HCT116 (cell line): ENCODE measurements around the gene CEP152.

Source experiments
- CEBPB ChIP-seq: IDR thresholded peaks from 2 replicates; pipeline ENCODE4 v1.6.1; 2012; ENCODE audit warnings: low read depth
- EGR1 ChIP-seq: IDR thresholded peaks from 2 replicates; pipeline ENCODE4 v1.6.1; 2012; ENCODE audit warnings: low read depth
- EZH2 ChIP-seq: fragments of 200-600 bp; sonication (generic); IDR thresholded peaks from 2 replicates; pipeline ENCODE4 v1.6.1; 2017; ENCODE audit warnings: antibody characterized with exemption, mixed run types
- EZH2phosphoT487 ChIP-seq: fragments of 200-600 bp; IDR thresholded peaks from 2 replicates; pipeline ENCODE4 v1.6.1; 2018; ENCODE audit warnings: antibody characterized with exemption, borderline replicate concordance
- POLR2A ChIP-seq: IDR thresholded peaks from 2 replicates; pipeline ENCODE4 v1.7.0; 2011; ENCODE audit warnings: borderline replicate concordance; ENCODE audit not compliant: insufficient read depth, insufficient read length; ENCODE audit errors: extremely low read depth
- POLR2AphosphoS5 ChIP-seq: IDR thresholded peaks from 2 replicates; pipeline ENCODE4 v1.6.1; 2011; ENCODE audit warnings: mild to moderate bottlenecking, low read depth, low read length, moderate library complexity
- RAD21 ChIP-seq: IDR thresholded peaks from 2 replicates; pipeline ENCODE4 v1.6.1; 2012; ENCODE audit warnings: low read depth, mild to moderate bottlenecking
- SRF ChIP-seq: IDR thresholded peaks from 2 replicates; pipeline ENCODE4 v1.6.1; 2012; ENCODE audit warnings: low read depth
- YY1 ChIP-seq: IDR thresholded peaks from 2 replicates; pipeline ENCODE4 v1.6.1; 2011; ENCODE audit warnings: low read length, low read depth, moderate library complexity, mild to moderate bottlenecking; ENCODE audit not compliant: insufficient replicate concordance; ENCODE audit errors: extremely low read depth
- ZNF274 ChIP-seq: fragments of 200-500 bp; sonication (Bioruptor generic); IDR thresholded peaks from 2 replicates; pipeline ENCODE4 v1.6.1; 2014; ENCODE audit warnings: mild to moderate bottlenecking, low read depth, low read length, inconsistent platforms
- TF ChIP-seq, protein P1 (sequence below), 3 experiments: fragments of 200-600 bp in 1 of 3; sonication (generic) in 1 of 3; IDR thresholded peaks in 2 of 3; conservative IDR thresholded peaks in 1 of 3; 2 replicates each; pipeline ENCODE4 v1.5.1; 2012 to 2017; ENCODE audit warnings: low read depth in 2 of 3, low read length in 2 of 3, antibody characterized with exemption in 1 of 3, borderline replicate concordance in 1 of 3, control low read depth in 1 of 3, mild to moderate bottlenecking in 1 of 3, mixed read lengths in 1 of 3, mixed run types in 1 of 3, moderate library complexity in 1 of 3; ENCODE audit not compliant: insufficient read depth in 1 of 3
- TF ChIP-seq, protein P2 (sequence below): IDR thresholded peaks from 2 replicates; pipeline ENCODE4 v1.6.1; 2012
- TF ChIP-seq, protein P3 (sequence below): IDR thresholded peaks from 2 replicates; pipeline ENCODE4 v1.6.1; 2012

DNA sequence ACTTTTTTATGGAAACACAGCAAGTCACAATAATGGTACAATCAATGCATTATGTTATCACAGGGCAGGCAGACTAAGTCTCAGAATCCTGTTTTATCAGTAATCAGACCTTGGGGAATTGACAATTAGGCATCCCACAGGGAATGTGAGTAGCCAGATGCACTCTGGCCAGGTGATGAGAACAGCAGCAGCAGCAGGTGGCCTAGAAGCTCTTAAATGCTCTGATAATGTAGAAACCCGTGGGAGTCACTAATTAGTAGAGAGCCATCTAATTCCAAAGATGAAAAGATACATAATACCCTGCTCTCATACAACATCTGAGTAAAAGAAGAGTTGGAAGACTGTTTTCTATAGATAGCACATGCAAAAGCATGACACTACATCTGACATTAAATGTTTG lies 12.6 kb downstream of the CEP152 start:
- no peak for TF ChIP-seq POLR2A
- TF ChIP-seq, protein P1, sequence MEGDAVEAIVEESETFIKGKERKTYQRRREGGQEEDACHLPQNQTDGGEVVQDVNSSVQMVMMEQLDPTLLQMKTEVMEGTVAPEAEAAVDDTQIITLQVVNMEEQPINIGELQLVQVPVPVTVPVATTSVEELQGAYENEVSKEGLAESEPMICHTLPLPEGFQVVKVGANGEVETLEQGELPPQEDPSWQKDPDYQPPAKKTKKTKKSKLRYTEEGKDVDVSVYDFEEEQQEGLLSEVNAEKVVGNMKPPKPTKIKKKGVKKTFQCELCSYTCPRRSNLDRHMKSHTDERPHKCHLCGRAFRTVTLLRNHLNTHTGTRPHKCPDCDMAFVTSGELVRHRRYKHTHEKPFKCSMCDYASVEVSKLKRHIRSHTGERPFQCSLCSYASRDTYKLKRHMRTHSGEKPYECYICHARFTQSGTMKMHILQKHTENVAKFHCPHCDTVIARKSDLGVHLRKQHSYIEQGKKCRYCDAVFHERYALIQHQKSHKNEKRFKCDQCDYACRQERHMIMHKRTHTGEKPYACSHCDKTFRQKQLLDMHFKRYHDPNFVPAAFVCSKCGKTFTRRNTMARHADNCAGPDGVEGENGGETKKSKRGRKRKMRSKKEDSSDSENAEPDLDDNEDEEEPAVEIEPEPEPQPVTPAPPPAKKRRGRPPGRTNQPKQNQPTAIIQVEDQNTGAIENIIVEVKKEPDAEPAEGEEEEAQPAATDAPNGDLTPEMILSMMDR (IDR thresholded peaks at IDR 0.05 in 2 of 3, conservative IDR thresholded peaks at IDR 0.05 in 1 of 3; ENCODE audit: borderline replicate concordance in 1 of 3, insufficient read depth in 1 of 3, low read depth in 2 of 3, low read length in 2 of 3), result no peak
- no peak for TF ChIP-seq SRF
- no peak for TF ChIP-seq EZH2
- TF ChIP-seq, protein P2, sequence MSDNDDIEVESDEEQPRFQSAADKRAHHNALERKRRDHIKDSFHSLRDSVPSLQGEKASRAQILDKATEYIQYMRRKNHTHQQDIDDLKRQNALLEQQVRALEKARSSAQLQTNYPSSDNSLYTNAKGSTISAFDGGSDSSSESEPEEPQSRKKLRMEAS, result no peak
- TF ChIP-seq RAD21, result no peak
- no peak for TF ChIP-seq YY1
- no peak for TF ChIP-seq CEBPB
- no peak for TF ChIP-seq EZH2phosphoT487
- no peak for TF ChIP-seq EGR1
- no peak for TF ChIP-seq ZNF274
- TF ChIP-seq, protein P3, sequence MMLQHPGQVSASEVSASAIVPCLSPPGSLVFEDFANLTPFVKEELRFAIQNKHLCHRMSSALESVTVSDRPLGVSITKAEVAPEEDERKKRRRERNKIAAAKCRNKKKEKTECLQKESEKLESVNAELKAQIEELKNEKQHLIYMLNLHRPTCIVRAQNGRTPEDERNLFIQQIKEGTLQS, result no peak
- TF ChIP-seq POLR2AphosphoS5, result no peak
